ENCODE results near the gene NPC2.

- no peak for TF ChIP-seq EP300 (IDR thresholded peaks at IDR 0.05)
- no peak for TF ChIP-seq CTCF (IDR thresholded peaks at IDR 0.05)
- TF ChIP-seq POLR2A (IDR thresholded peaks at IDR 0.05) = no peak
Observed at GRCh38 chr14:74506411-74506851, 13.3 kb upstream of the NPC2 start.

Measured in tibial nerve (tissue), 4 donors.